ENCODE results near the gene NOTO.

NOTO gene

GRCh38 chr2:73174941-73175662 lies 27.3 kb upstream of the NOTO start:
- no peak overlapping the region for H3K27ac ChIP-seq (ENCODE audit: low read length, poor library complexity, severe bottlenecking)
- no peaks in the 10 kb centered on the region for H3K79me1 ChIP-seq (replicated peaks; ENCODE audit: low read length, poor library complexity, severe bottlenecking)
- H3K4me2 ChIP-seq (ENCODE audit: low read length, poor library complexity, severe bottlenecking): peak overlapping the region; percentile 78
- peak overlapping the region; percentile 54 for H2BK15ac ChIP-seq (ENCODE audit: low read depth, poor library complexity, severe bottlenecking)
- H3K36me3 ChIP-seq (ENCODE audit: control insufficient read depth in 1 of 2, insufficient read depth in 2 of 2, low read depth in 1 of 2, low read length in 2 of 2): no peaks in the 10 kb centered on the region
- H2BK120ac ChIP-seq (ENCODE audit: low read depth, low read length): peak overlapping the region; percentile 45
- no peak overlapping the region for H3K18ac ChIP-seq (ENCODE audit: low read depth in 1 of 2, low read length in 2 of 2)
- H4K8ac ChIP-seq (ENCODE audit: low read length): no peak overlapping the region
- H3K23ac ChIP-seq (ENCODE audit: low read length in 2 of 2): no peak overlapping the region
- H3K9me3 ChIP-seq (ENCODE audit: control insufficient read depth, low read length): no peaks in the 10 kb centered on the region
- peaks cover 53 to 56% of the 10 kb centered on the region in 2 experiments for H3K27me3 ChIP-seq (ENCODE audit: control insufficient read depth in 1 of 2, insufficient read depth in 1 of 2, low read length in 2 of 2)
- no peak overlapping the region for H3K14ac ChIP-seq (ENCODE audit: low read length in 2 of 2)
- no peak for DNase-seq
- H2BK12ac ChIP-seq (ENCODE audit: low read length in 2 of 2): no peak overlapping the region
- 12% methylated on average over 25 of the region's 25 CpGs for WGBS
- H3K4me3 ChIP-seq (ENCODE audit: insufficient read depth in 1 of 2, low read depth in 1 of 2, low read length in 2 of 2): peak overlapping the region; percentile 16 to 86
- H2AK5ac ChIP-seq (ENCODE audit: low read length, severe bottlenecking): no peak overlapping the region
- no peak overlapping the region for H2AFZ ChIP-seq (ENCODE audit: low read depth, low read length)
- H3K9ac ChIP-seq (ENCODE audit: low read length): no peak overlapping the region
- H3K4ac ChIP-seq (ENCODE audit: low read depth in 1 of 2, low read length in 2 of 2): no peak overlapping the region
- H4K91ac ChIP-seq (ENCODE audit: low read length): no peak overlapping the region
- H2BK5ac ChIP-seq (ENCODE audit: low read depth, low read length, poor library complexity, severe bottlenecking): no peak overlapping the region
- peaks cover 20% of the 10 kb centered on the region for H3K4me1 ChIP-seq (ENCODE audit: control insufficient read depth, insufficient read depth, low read depth, low read length)

- H2BK5ac ChIP-seq (ENCODE audit: low read depth, low read length, poor library complexity, severe bottlenecking): no peak overlapping the region
- no peaks in the 10 kb centered on the region for H3K36me3 ChIP-seq (ENCODE audit: control insufficient read depth in 1 of 2, insufficient read depth in 2 of 2, low read depth in 1 of 2, low read length in 2 of 2)
- peak overlapping the region; percentile 54 for H2BK15ac ChIP-seq (ENCODE audit: low read depth, poor library complexity, severe bottlenecking)
- H3K18ac ChIP-seq (ENCODE audit: low read depth in 1 of 2, low read length in 2 of 2): peak overlapping the region; percentile 2 to 6
- H4K8ac ChIP-seq (ENCODE audit: low read length): peak overlapping the region; percentile 27
- H3K4ac ChIP-seq (ENCODE audit: low read depth in 1 of 2, low read length in 2 of 2): peak overlapping the region in 1 of 2 experiments; percentile 19
- H3K27ac ChIP-seq (ENCODE audit: low read length, poor library complexity, severe bottlenecking): no peak overlapping the region
- peak overlapping the region; percentile 45 for H2BK120ac ChIP-seq (ENCODE audit: low read depth, low read length)
- no peak overlapping the region for H4K91ac ChIP-seq (ENCODE audit: low read length)
- H3K27me3 ChIP-seq (ENCODE audit: control insufficient read depth in 1 of 2, insufficient read depth in 1 of 2, low read length in 2 of 2): peaks cover 59 to 60% of the 10 kb centered on the region in 2 experiments
- H3K4me1 ChIP-seq (ENCODE audit: control insufficient read depth, insufficient read depth, low read depth, low read length): peaks cover 20% of the 10 kb centered on the region
- no peaks in the 10 kb centered on the region for H3K9me3 ChIP-seq (ENCODE audit: control insufficient read depth, low read length)
- H2AK5ac ChIP-seq (ENCODE audit: low read length, severe bottlenecking): no peak overlapping the region
- no peak overlapping the region for H2AFZ ChIP-seq (ENCODE audit: low read depth, low read length)
- peak overlapping the region; percentile 78 for H3K4me2 ChIP-seq (ENCODE audit: low read length, poor library complexity, severe bottlenecking)
- no peak overlapping the region for H3K23ac ChIP-seq (ENCODE audit: low read length in 2 of 2)
- H3K14ac ChIP-seq (ENCODE audit: low read length in 2 of 2): no peak overlapping the region
- H2BK12ac ChIP-seq (ENCODE audit: low read length in 2 of 2): no peak overlapping the region
- under 1% methylated on average over 43 of the region's 59 CpGs for WGBS
- H3K79me1 ChIP-seq (replicated peaks; ENCODE audit: low read length, poor library complexity, severe bottlenecking): no peaks in the 10 kb centered on the region
- peak; percentile 61 for DNase-seq
- H3K9ac ChIP-seq (ENCODE audit: low read length): peak overlapping the region; percentile 80
- H3K4me3 ChIP-seq (ENCODE audit: insufficient read depth in 1 of 2, low read depth in 1 of 2, low read length in 2 of 2): peak overlapping the region; percentile 16 to 86
These were observed 26.6 kb upstream of the NOTO start for GRCh38 chr2:73175663-73176204.

- peak overlapping the region in 1 of 2 experiments; percentile 19 for H3K4ac ChIP-seq (ENCODE audit: low read depth in 1 of 2, low read length in 2 of 2)
- H2AFZ ChIP-seq (ENCODE audit: low read depth, low read length): no peak overlapping the region
- DNase-seq: peak; percentile 17
- H2BK12ac ChIP-seq (ENCODE audit: low read length in 2 of 2): no peak overlapping the region
- WGBS: 9% methylated on average over 29 of the region's 31 CpGs
- H4K8ac ChIP-seq (ENCODE audit: low read length): peak overlapping the region; percentile 27
- H3K18ac ChIP-seq (ENCODE audit: low read depth in 1 of 2, low read length in 2 of 2): peak overlapping the region in 1 of 2 experiments; percentile 2
- no peak overlapping the region for H2BK15ac ChIP-seq (ENCODE audit: low read depth, poor library complexity, severe bottlenecking)
- H3K27me3 ChIP-seq (ENCODE audit: control insufficient read depth in 1 of 2, insufficient read depth in 1 of 2, low read length in 2 of 2): peaks cover 59 to 60% of the 10 kb centered on the region in 2 experiments
- no peak overlapping the region for H2BK5ac ChIP-seq (ENCODE audit: low read depth, low read length, poor library complexity, severe bottlenecking)
- H2AK5ac ChIP-seq (ENCODE audit: low read length, severe bottlenecking): no peak overlapping the region
- H3K4me2 ChIP-seq (ENCODE audit: low read length, poor library complexity, severe bottlenecking): peak overlapping the region; percentile 96
- no peak overlapping the region for H3K27ac ChIP-seq (ENCODE audit: low read length, poor library complexity, severe bottlenecking)
- no peak overlapping the region for H3K23ac ChIP-seq (ENCODE audit: low read length in 2 of 2)
- no peak overlapping the region for H2BK120ac ChIP-seq (ENCODE audit: low read depth, low read length)
- H4K91ac ChIP-seq (ENCODE audit: low read length): peak overlapping the region; percentile 7
- no peak overlapping the region for H3K14ac ChIP-seq (ENCODE audit: low read length in 2 of 2)
- H3K36me3 ChIP-seq (ENCODE audit: control insufficient read depth in 1 of 2, insufficient read depth in 2 of 2, low read depth in 1 of 2, low read length in 2 of 2): no peaks in the 10 kb centered on the region
- H3K79me1 ChIP-seq (replicated peaks; ENCODE audit: low read length, poor library complexity, severe bottlenecking): no peaks in the 10 kb centered on the region
- peak overlapping the region in 1 of 2 experiments; percentile 86 for H3K4me3 ChIP-seq (ENCODE audit: insufficient read depth in 1 of 2, low read depth in 1 of 2, low read length in 2 of 2)
- peaks cover 20% of the 10 kb centered on the region for H3K4me1 ChIP-seq (ENCODE audit: control insufficient read depth, insufficient read depth, low read depth, low read length)
- H3K9ac ChIP-seq (ENCODE audit: low read length): peak overlapping the region; percentile 80
- H3K9me3 ChIP-seq (ENCODE audit: control insufficient read depth, low read length): no peaks in the 10 kb centered on the region
These were observed 26.0 kb upstream of the NOTO start for GRCh38 chr2:73176205-73176880.
